SJCRH30 (cell line): ENCODE measurements around the gene RNU6-7. TPM values are rescaled to one million over a fixed set of nuclear protein-coding genes. Genes with fewer than 3 reads are reported as not detected.

Experiments
- DNase-seq, 2 experiments: peaks; one replicate each; pipeline ENCODE4 v3.0.0-alpha.2; 2015 to 2020
- H3K27ac ChIP-seq: fragments of 250-450 bp; sonication (Bioruptor Pico); 2 replicates; pipeline ENCODE4 v1.5.1; 2020; ENCODE audit warnings: mild to moderate bottlenecking, moderate library complexity
- H3K27me3 ChIP-seq: fragments of 250-450 bp; sonication (Bioruptor Pico); 2 replicates; pipeline ENCODE4 v1.5.1; 2020; ENCODE audit warnings: mild to moderate bottlenecking, moderate library complexity
- H3K36me3 ChIP-seq: fragments of 250-450 bp; sonication (Bioruptor Pico); 2 replicates; pipeline ENCODE4 v1.5.1; 2020; ENCODE audit warnings: mild to moderate bottlenecking, moderate library complexity
- H3K4me1 ChIP-seq: fragments of 250-450 bp; sonication (Bioruptor Pico); 2 replicates; pipeline ENCODE4 v1.5.1; 2020; ENCODE audit warnings: mild to moderate bottlenecking, moderate library complexity
- H3K4me3 ChIP-seq: fragments of 250-450 bp; sonication (Bioruptor Pico); 2 replicates; pipeline ENCODE4 v1.5.1; 2020; ENCODE audit warnings: mild to moderate bottlenecking, moderate library complexity
- H3K9me3 ChIP-seq: fragments of 250-450 bp; sonication (Bioruptor Pico); replicated peaks from 2 replicates; pipeline ENCODE4 v1.5.1; 2020; ENCODE audit warnings: mild to moderate bottlenecking, moderate library complexity
- total RNA-seq: library from RNA; depleted of rRNA; stranded (reverse); fragments of >200 nt; shearing (Covaris generic); gene quantifications from 2 replicates; pipeline ENCODE4 v1.2.3, GENCODE V29; 2014

RNU6-7 gene
- total RNA-seq, 1 experiment from 2014 or later, result not detected

DNA sequence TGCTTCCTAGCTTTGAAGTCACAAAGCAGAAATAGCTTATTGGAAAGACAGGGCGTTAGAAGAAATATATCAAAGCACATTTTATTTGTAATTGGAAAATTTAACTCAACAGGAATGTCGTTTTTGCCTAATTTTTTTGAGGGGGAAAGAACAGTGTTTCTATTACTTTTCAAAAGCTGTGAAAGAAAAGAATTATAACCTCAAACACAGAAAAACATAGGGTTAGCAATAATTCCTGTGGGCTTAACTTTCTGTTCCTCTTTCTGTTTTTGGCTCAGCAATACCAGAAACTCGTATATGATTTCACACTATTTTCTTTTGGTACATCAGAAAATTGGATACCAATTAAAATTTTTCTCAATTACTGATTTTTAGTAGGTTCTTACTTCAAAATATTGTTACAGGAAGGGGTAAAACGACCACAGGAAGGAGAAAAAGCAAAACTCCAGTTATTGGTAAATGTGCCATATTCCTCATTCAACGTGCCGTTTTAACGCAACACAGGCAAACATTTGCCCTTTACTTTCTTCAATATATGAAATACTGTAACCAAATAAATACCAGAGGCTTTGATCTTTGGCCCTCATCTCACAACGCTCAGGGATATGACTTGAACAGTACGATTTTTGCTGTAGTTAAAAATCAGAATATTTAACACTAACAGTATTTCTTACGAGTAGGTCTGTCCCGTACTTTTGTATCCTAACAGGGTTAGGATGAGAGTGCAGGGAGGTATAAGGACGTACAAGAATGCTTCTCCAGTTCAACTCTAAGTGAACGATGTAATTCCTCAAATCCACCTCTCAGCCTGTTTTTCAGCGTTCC lies 1.3 kb upstream of the RNU6-7 start:
- Histone ChIP-seq H3K4me3 (peak overlapping the region; percentile 75), H3K36me3 (no peaks in the 10 kb centered on the region), H3K9me3 (no peaks in the 10 kb centered on the region), H3K4me1 (0 out of 2 replicates have a peak, but pooled peaks cover 3% of the 10 kb centered on the region), H3K27me3 (no peaks in the 10 kb centered on the region), H3K27ac (no peak overlapping the region)
- no peak for DNase-seq

DNA sequence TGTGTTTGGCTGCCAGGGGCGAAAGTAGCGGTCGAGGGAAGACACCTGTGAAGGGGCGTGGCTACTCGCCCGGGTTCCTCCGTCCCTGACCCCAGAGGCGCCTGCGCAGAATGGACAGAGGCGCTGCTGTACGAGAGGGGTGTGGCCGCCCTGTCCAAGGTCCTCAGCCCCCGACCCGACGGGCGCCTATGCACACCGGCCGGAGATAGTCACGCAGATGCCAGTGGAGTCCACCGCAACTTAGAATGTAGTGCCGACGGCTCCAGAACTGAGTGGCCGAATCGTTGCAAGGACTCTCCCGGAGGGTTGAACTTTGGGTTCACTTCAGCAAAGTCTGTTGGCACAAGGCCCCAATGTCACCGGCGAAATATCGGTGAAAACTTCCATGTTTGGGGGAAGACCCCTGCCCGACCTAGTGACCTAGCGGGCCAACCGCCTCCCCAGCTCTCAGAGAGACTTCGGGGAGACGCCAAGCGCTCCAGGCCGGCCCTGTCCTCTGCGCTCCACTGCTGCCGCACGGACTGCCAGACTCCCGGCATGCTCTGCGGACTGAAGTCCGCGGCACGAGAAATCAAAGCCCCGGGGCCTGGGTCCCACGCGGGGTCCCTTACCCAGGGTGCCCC lies 541 bp upstream of the RNU6-7 start:
- peak overlapping the region; percentile 98 for H3K27ac ChIP-seq
- H3K4me1 ChIP-seq, result 0 out of 2 replicates have a peak, but pooled peaks cover 3% of the 10 kb centered on the region
- H3K9me3 ChIP-seq, result no peaks in the 10 kb centered on the region
- DNase-seq, result peak; percentile 88 to 89
- peak overlapping the region; percentile 75 for H3K4me3 ChIP-seq
- no peaks in the 10 kb centered on the region for H3K36me3 ChIP-seq
- no peaks in the 10 kb centered on the region for H3K27me3 ChIP-seq

DNA sequence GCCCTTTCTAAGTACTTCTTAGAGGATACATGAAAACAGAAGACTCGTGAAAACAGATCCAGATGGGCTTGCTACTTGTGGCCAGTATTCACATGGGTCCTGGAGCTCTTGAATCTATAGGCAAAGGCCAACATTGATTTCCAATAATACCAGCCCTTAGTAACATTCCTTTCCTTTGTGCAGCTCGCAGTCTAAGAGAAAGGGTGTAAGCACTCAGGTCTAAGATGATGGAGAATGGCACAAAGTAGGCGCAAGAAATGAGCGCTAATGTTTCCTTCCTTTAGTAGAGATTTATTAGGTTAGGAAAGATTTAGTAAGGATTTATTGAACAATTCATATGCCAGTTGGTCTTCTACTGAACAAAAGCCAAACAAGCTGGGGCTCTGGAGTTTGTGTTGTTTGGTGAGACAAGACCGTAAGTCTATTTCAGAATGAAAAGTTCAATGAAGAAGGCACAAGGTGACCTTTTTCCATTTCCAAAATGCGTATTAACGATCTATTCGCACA lies 699 bp downstream of the RNU6-7 start:
- peak; percentile 15 to 56 for DNase-seq
- no peaks in the 10 kb centered on the region for H3K36me3 ChIP-seq
- peak overlapping the region; percentile 98 for H3K27ac ChIP-seq
- H3K27me3 ChIP-seq, result no peaks in the 10 kb centered on the region
- no peaks in the 10 kb centered on the region for H3K9me3 ChIP-seq
- H3K4me1 ChIP-seq, result 0 out of 2 replicates have a peak, but pooled peaks cover 3% of the 10 kb centered on the region
- H3K4me3 ChIP-seq, result peak overlapping the region; percentile 75

DNA sequence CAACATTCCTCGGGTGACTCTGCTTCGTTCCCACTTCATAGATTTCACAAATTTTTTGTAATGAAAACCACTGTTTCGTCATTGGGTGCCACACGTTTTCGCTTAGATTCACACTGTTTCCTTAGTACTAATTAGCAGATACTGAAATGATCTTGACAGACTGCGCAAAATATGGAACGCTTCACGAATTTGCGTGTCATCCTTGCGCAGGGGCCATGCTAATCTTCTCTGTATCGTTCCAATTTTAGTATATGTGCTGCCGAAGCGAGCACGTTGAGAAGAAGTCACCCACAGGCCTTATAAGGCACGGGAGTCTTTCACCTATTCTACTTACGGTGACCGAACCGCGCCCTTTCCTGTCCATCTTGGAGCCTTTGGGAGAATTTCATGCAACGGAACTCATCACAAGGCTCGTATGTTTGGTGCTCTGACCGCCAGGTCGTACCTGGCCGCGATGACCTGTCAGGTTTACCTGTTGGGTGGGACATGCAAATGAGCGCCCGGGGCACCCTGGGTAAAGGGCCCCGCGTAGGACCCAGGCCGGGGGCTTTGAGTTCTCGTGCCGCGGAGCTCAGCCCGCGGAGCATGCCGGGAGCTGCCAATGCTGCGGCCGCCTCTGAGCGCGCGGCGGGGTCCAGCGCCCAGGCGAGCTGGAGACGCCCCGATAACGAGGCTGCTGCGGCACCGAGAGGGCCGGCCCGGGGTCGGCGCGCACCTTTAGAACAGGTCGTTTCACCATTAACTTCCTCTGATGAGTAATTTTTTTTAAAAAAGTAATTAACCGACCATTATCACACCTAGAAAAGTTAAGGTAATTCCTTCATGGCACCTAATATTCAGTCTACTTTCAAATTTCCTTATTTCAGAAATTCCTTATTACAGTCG lies 1.4 kb downstream of the RNU6-7 start, which contains the start of gene RNU6-8:
TSS of gene RNU6-8 (minus strand) at position 272 of the 885 bp plus-strand sequence.
- Histone ChIP-seq H3K27ac (peak within 1 kb of the TSS; percentile 98), H3K27me3 (no peaks in the 10 kb centered on the region), H3K36me3 (no peaks in the 10 kb centered on the region), H3K4me1 (0 out of 2 replicates have a peak, but pooled peaks cover 3% of the 10 kb centered on the region), H3K9me3 (no peaks in the 10 kb centered on the region), H3K4me3 (peak within 1 kb of the TSS; percentile 75)
- DNase-seq, result peak; percentile 91 to 94

DNA sequence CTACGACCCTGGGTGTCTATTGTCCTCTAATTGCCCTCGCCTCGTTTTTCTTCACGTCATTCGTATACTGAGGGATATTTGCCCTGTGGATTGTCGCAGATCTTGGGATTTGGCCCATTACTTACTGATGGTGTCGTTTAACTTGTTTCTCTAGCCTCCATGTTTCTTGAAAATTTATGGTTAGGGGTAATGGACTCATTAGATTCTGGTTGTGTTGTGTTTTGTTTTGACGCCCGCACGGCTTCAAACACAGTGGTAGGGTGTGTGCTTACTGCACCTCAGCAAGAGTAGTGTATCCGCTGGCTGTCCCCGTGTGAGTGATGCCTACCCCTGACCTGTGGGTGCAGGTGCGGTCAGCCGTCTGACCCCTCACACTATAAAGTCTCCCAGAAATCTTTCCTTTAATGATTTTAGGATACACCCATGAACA lies 2.1 kb downstream of the RNU6-7 start:
- H3K36me3 ChIP-seq, result no peaks in the 10 kb centered on the region
- H3K4me1 ChIP-seq, result 0 out of 2 replicates have a peak, but pooled peaks cover 3% of the 10 kb centered on the region
- no peaks in the 10 kb centered on the region for H3K9me3 ChIP-seq
- peak; percentile 5 to 41 for DNase-seq
- H3K4me3 ChIP-seq, result peak overlapping the region; percentile 75
- no peaks in the 10 kb centered on the region for H3K27me3 ChIP-seq
- peak overlapping the region; percentile 98; the same call in 1 of the 2 replicates for H3K27ac ChIP-seq

DNA sequence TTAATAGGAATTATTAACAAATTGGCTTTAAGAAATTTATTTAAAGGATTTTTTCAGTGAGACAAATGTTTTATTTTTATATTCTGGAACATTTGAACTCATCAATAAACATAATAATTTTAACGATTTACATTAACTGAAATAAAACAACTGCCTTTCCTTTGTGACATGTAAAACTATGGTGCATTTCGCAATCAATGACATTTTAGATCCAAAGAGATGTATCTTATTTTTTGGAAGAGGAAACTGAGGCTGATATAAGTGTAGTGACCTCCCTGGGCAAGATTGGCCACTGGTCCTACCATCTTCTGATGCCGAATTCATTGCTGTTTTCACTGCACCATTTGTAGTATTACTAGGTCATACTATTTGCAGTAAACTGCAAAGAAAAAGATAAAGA lies 3.7 kb downstream of the RNU6-7 start:
- Histone ChIP-seq H3K27ac (no peak overlapping the region), H3K36me3 (no peaks in the 10 kb centered on the region), H3K4me1 (0 out of 2 replicates have a peak, but pooled peaks cover 3% of the 10 kb centered on the region)

DNA sequence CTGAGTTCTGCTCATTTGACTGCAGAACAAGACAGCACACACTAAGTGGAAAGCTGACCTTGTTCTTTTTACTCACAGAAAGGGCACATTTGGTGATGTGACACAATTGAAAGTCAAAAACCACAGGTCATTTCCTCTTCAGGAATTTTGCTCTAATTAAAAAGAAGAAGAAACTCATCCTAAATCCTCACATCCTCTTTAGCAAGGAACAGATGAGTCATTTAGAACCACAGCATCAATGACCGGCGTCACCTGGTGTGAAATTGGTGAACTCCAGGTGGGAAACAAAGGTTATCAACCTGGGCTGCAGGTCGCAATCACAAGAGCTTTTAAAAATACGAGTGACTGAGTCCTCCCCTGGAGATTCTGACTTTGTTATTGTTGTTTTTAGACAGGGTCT lies 4.1 kb downstream of the RNU6-7 start:
- H3K4me1 ChIP-seq, result 0 out of 2 replicates have a peak, but pooled peaks cover 3% of the 10 kb centered on the region
- H3K9me3 ChIP-seq, result no peaks in the 10 kb centered on the region
- DNase-seq, result no peak
- H3K27me3 ChIP-seq, result no peaks in the 10 kb centered on the region
- H3K27ac ChIP-seq, result no peak overlapping the region
- H3K4me3 ChIP-seq, result no peak overlapping the region
- no peaks in the 10 kb centered on the region for H3K36me3 ChIP-seq

More for the DNA sequence above, 3.7 kb downstream of the RNU6-7 start:
- H3K27me3 ChIP-seq, result no peaks in the 10 kb centered on the region
- H3K4me3 ChIP-seq, result no peak overlapping the region
- no peaks in the 10 kb centered on the region for H3K9me3 ChIP-seq
- no peak for DNase-seq

DNA sequence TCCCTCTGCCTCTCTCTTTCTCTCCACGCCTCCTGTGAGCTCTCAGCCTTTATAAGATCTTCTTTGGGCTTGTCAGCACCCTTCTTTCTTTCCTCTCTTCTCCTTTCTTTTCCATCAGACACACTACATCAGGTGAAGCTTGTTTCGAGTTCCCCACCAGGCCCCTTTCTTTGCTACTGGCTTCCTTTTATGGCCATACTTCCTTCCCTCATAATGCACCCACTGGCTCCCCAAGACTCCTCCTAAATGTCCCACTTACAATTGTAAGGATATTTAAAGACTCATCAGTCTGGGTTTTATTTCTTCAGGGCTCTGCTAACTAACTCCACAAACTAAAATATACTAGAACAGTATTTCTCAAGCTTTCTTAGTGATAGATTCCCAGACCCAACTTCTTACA lies 4.7 kb downstream of the RNU6-7 start:
- no peak overlapping the region for H3K4me3 ChIP-seq
- no peak for DNase-seq
- 0 out of 2 replicates have a peak, but pooled peaks cover 3% of the 10 kb centered on the region for H3K4me1 ChIP-seq
- H3K27ac ChIP-seq, result no peak overlapping the region
- no peaks in the 10 kb centered on the region for H3K27me3 ChIP-seq
- no peaks in the 10 kb centered on the region for H3K9me3 ChIP-seq
- H3K36me3 ChIP-seq, result no peaks in the 10 kb centered on the region

DNA sequence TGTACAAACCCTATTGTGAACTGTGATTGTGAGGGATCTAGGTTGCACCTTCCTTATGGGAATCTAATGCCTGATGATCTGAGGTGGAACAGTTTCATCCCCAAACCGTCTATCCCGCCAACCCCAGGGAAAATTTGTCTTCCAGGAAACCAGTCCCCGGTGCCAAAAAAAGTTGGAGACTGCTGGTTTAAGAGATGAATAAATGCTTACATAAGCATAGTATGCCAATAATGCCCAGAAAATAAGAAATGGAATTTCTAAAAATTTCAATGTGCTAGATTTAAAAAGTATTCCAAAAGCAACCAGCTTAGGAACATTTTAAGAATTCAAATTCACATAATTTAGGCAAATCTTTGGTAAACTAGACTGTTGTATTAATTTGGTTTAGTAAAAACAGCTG lies 6.6 kb downstream of the RNU6-7 start:
- H3K9me3 ChIP-seq, result no peaks in the 10 kb centered on the region
- no peaks in the 10 kb centered on the region for H3K36me3 ChIP-seq
- no peak overlapping the region for H3K27ac ChIP-seq
- H3K27me3 ChIP-seq, result no peaks in the 10 kb centered on the region
- 0 out of 2 replicates have a peak, but pooled peaks cover 3% of the 10 kb centered on the region for H3K4me1 ChIP-seq
- H3K4me3 ChIP-seq, result no peak overlapping the region
- DNase-seq, result no peak

DNA sequence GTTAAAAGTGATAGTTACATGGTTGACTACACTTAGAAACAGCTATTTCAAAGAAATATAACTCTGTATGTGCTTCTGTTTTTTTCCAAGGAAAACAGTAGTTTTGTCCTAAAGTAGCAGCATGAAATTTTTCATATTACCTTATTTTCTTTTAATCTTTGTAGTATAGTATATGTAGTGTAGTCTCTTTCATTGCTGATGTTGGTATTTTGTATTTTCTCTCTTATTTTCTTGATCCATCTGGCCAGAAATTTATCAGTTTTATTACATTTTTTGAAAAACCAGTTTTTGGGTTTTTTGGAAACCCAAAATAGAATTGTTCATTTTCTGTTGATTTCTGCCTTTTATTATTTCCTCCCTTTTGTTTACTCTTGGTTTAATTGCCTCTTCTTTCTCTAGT lies 7.6 kb downstream of the RNU6-7 start:
- Histone ChIP-seq H3K9me3 (no peaks in the 10 kb centered on the region), H3K4me3 (no peak overlapping the region), H3K27me3 (no peaks in the 10 kb centered on the region), H3K36me3 (no peaks in the 10 kb centered on the region), H3K4me1 (0 out of 2 replicates have a peak, but pooled peaks cover 1% of the 10 kb centered on the region), H3K27ac (no peak overlapping the region)
- DNase-seq, result no peak

DNA sequence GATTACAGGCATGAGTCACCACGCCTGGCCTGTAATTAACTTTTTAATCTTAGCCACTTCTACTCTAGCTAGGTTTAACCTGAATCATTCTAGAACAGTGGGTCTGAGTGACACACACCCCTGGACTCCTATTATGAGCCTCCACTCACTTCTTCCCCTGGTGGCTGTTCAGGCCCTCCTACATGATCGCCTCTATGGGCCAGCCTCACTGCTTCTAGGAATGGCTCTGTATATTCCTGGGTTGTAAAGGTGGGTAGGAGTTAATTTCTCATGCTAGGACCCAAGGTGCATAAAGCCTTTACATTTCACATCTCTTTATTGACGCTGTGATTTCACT lies 9.2 kb downstream of the RNU6-7 start:
- Histone ChIP-seq H3K4me3 (no peak overlapping the region), H3K9me3 (no peaks in the 10 kb centered on the region), H3K36me3 (no peaks in the 10 kb centered on the region), H3K27ac (no peak overlapping the region), H3K4me1 (no peaks in the 10 kb centered on the region), H3K27me3 (no peaks in the 10 kb centered on the region)
- DNase-seq, result no peak

DNA sequence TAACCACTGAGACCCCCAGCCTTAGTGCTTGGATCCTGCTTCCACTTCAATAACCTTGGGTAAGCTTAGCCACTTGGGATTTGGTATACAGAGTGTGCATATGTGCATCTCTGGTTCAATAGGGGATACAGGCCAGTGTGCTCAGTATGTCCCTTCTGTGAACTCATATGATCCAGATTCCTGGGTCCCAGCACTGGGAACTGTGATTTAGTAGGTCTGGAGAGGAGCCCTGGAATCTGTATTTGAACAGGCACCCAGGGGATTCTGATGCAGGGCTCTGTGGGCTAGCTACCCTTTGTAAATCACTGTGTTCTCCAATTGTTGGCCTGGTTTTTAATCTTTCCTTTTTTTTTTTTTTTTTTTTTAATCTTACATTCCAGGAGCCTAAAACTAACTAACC lies 11.0 kb downstream of the RNU6-7 start:
- Histone ChIP-seq H3K27ac (no peak overlapping the region), H3K36me3 (no peaks in the 10 kb centered on the region), H3K27me3 (no peaks in the 10 kb centered on the region), H3K4me1 (no peaks in the 10 kb centered on the region), H3K9me3 (no peaks in the 10 kb centered on the region), H3K4me3 (no peak overlapping the region)
- no peak for DNase-seq

DNA sequence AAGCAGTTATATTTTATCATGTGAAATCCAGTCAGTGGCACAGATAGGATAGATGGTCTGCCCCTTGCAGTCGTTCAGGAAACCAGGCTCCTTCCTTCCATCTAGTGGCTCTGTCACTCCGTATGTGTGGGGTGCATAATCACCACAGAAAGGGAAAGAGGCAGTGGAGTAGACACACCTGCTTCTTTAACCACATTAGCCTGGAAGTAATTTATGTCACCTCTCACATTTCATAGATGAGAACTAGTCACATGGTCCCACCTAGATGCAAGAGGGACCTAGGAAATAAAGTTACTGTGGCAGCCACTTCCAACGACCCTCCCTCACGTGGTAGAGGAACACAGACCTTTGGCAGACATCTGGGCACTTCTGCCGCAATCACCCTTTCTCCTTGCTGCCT lies 15.5 kb downstream of the RNU6-7 start:
- Histone ChIP-seq H3K27me3 (no peaks in the 10 kb centered on the region), H3K9me3 (no peaks in the 10 kb centered on the region), H3K4me1 (0 out of 2 replicates have a peak, but pooled peaks cover 2% of the 10 kb centered on the region), H3K36me3 (no peaks in the 10 kb centered on the region), H3K27ac (no peak overlapping the region), H3K4me3 (no peak overlapping the region)
- peak; percentile 27 to 60 for DNase-seq

DNA sequence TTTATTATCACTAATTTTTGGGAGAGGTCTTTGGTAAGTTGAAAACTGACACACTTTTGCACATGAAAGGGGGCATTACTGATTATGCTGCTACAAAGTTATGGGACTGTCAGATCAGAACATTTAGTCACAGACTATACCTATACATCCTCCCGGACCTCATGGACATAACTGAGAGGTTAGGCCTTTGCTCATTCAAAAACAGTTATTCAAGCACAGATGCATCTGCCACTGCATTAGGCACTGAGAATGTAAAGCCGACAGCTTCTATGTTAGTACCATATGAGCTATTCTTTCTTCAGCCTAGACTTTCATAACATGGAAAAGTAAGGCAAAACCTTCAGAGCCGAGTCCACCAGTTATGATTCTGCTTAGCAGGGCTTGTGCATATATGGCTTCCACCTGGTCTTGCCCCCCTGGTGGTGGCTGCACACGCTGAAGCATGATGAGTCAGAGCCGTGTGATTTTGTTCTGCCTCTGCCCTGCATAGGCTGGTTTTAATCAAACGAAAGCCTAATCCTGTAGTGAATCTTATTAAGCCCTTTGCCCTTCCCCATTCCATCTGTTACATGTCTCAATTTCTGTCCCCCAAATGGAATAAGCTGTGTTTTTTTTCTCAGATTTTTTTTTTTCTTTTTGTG lies 23.0 kb downstream of the RNU6-7 start:
- Histone ChIP-seq H3K9me3 (no peaks in the 10 kb centered on the region), H3K4me1 (peaks cover 8% of the 10 kb centered on the region), H3K4me3 (no peak overlapping the region), H3K27me3 (no peaks in the 10 kb centered on the region), H3K27ac (no peak overlapping the region), H3K36me3 (no peaks in the 10 kb centered on the region)
- DNase-seq, result peak; percentile 65 to 69
